ENCODE measurements around the gene TRERF1.
"Not testable (repeated sequence)": the region's sequence is repeated elsewhere in the genome, so short reads cannot be mapped to it uniquely, and the experiment has no call there.

Gene TRERF1

GRCh38 chr6:42192385-42192784 is 259.3 kb downstream of the TRERF1 start:
- not testable (repeated sequence) for H3K9me3 Mint-ChIP-seq, H3K4me1 Mint-ChIP-seq, H3K27ac Mint-ChIP-seq, H3K27me3 Mint-ChIP-seq, ATAC-seq, H3K4me3 Mint-ChIP-seq, DNase-seq

- Mint-ChIP-seq H3K9me3 (no peaks in the 10 kb centered on the region), H3K27me3 (no peaks in the 10 kb centered on the region), H3K27ac (peak overlapping the region in 1 of 2 donors; percentile 12), H3K4me3 (no peak overlapping the region), H3K4me1 (no peaks in the 10 kb centered on the region)
- ATAC-seq (no peak), DNase-seq (no peak)
These were observed 261.1 kb downstream of the TRERF1 start for GRCh38 chr6:42190554-42191183.

DNA sequence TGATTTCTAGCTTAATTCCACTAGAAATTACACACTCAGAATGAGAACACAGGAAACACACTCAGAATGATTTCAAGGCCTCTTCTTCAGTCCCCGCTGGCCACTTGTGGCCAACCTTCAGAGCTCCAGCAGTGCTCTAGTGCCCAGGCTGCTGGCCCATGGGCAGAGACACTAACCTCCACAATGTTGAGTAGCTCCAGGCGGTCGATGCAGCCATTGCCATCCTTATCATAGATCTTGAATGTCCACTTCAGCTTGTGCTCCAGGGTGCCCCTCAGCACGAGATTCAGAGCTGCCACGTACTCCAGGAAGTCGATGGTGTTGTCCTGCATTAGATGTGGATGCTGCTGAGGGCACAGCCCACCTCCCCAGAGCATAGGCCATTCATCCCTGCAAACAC is 263.3 kb downstream of the TRERF1 start:
- DNase-seq (no peak), ATAC-seq (no peak)
- Mint-ChIP-seq H3K4me1 (no peaks in the 10 kb centered on the region), H3K4me3 (no peak overlapping the region), H3K27ac (no peak overlapping the region), H3K27me3 (no peaks in the 10 kb centered on the region), H3K9me3 (no peaks in the 10 kb centered on the region)

DNA sequence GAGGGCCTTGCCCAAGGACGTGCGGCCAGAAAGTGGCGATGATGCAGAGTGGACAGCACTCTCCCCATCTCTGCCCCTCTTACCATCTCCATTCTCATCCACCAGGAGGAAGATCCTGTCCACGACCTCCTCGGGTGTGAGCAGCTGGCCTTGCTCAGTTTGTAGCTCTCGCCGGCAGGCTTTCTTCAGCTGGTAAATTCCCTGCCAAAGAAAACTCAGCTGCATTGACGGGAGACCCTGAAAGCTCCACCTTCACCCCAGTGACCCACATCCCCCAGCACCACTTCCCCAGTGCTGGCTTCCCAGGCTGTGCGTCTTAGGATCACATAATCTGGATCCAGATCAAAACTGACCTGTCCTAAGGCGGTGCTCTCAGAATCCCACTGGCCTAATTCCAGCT is 266.1 kb downstream of the TRERF1 start:
- Mint-ChIP-seq H3K4me1 (no peaks in the 10 kb centered on the region), H3K27ac (peak overlapping the region in 1 of 2 donors; percentile 3), H3K27me3 (no peaks in the 10 kb centered on the region), H3K4me3 (no peak overlapping the region), H3K9me3 (no peaks in the 10 kb centered on the region)
- no peak for ATAC-seq
- no peak for DNase-seq

GRCh38 chr6:42184475-42184874 is 267.3 kb downstream of the TRERF1 start:
- H3K27ac Mint-ChIP-seq = no peak overlapping the region
- ATAC-seq = no peak
- no peaks in the 10 kb centered on the region for H3K9me3 Mint-ChIP-seq

DNA sequence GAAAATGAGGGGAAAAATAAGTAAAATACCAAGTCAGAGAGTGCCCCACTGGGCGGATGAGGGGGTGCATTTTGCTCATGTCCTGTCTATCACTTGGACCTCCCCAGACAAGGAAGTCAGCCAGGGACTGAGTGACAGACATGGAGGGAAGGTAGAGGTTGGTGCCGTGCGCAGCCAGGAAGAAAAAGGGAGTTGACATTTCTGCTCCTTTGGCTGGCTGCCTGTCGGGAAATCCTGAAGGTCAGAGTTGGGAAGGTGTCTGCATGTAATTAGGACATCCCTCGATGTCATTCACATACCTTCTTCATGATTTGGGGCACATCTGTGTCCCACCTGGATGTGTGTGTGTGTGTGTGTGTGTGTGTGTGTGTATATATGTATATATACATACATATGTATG is 269.6 kb downstream of the TRERF1 start:
- peaks cover 21% of the 10 kb centered on the region for H3K27me3 Mint-ChIP-seq
- no peak overlapping the region for H3K4me3 Mint-ChIP-seq
- DNase-seq = no peak
- H3K9me3 Mint-ChIP-seq = no peaks in the 10 kb centered on the region
- no peak for ATAC-seq
- H3K4me1 Mint-ChIP-seq = peaks cover 16% of the 10 kb centered on the region
- no peak overlapping the region for H3K27ac Mint-ChIP-seq

More at GRCh38 chr6:42184475-42184874, 267.3 kb downstream of the TRERF1 start:
- Mint-ChIP-seq H3K27me3 (peaks cover 9% of the 10 kb centered on the region), H3K4me1 (peaks cover 6% of the 10 kb centered on the region), H3K4me3 (no peak overlapping the region)
- DNase-seq = no peak

DNA sequence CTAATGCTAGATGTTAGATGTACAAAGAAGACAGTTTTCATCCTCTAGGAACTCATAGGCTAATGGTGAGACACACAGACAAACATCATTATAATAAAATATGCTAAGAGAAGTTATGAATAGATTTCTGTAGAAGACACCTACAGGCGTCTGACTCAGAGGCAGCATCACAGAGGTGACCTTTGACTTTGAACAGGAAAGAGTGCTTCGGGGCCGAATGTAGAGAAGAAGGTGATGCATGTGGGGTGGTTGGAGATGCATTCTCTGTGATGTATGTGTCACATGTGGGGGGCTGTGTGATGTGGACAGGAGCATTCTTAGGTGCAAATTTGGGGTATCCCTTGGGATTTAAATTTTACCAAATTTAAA is 271.8 kb downstream of the TRERF1 start:
- Mint-ChIP-seq H3K4me1 (peaks cover 16% of the 10 kb centered on the region), H3K4me3 (no peak overlapping the region), H3K27ac (no peak overlapping the region), H3K9me3 (no peaks in the 10 kb centered on the region), H3K27me3 (peaks cover 21% of the 10 kb centered on the region)
- DNase-seq = no peak
- ATAC-seq = no peak

DNA sequence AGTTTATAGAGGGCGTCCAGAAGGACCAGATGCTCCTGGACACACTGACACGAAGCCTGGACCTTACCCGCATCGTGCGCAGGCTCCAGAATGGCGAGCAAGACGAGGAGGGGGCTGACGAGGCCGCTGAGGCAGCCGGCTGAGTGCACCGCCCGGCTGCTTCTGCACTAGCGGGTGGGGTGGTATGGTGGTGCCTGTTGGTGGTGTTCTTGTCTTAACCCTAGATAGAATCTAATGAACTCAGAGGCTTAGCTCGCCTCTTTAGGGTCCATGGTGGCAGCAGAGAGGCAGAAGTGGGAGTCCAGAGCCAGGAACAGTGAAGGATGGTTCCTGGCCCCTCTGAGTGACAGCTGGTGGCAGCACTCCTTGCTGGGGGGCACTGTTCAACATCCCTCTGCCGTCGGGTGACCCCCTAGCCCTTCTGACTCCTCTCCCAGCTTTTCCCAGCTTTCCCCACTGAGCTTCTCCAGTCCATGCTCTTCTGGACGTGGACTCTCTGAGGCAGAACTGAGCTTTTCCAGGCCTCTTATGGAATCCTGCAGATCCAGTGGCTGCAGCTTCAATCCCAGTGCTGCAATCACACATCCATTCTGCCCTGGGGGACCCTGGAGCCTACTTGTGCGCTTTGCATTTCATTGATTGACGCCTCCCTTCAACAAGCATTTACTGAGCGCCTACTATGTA is 272.3 kb downstream of the TRERF1 start:
- H3K27ac Mint-ChIP-seq = no peak overlapping the region
- H3K4me1 Mint-ChIP-seq = peaks cover 16% of the 10 kb centered on the region
- H3K4me3 Mint-ChIP-seq = no peak overlapping the region
- ATAC-seq = no peak
- peaks cover 21% of the 10 kb centered on the region for H3K27me3 Mint-ChIP-seq
- no peak for DNase-seq
- no peaks in the 10 kb centered on the region for H3K9me3 Mint-ChIP-seq

GRCh38 chr6:42177514-42178364 is 274.0 kb downstream of the TRERF1 start:
- Mint-ChIP-seq H3K27ac (peak overlapping the region in 1 of 2 donors; percentile 72), H3K9me3 (no peaks in the 10 kb centered on the region), H3K27me3 (peaks cover 21% of the 10 kb centered on the region), H3K4me1 (peaks cover 16% of the 10 kb centered on the region), H3K4me3 (peak overlapping the region in 1 of 2 donors; percentile 56)
- no peak for ATAC-seq
- peak in 1 of 2 donors; percentile 10 for DNase-seq

DNA sequence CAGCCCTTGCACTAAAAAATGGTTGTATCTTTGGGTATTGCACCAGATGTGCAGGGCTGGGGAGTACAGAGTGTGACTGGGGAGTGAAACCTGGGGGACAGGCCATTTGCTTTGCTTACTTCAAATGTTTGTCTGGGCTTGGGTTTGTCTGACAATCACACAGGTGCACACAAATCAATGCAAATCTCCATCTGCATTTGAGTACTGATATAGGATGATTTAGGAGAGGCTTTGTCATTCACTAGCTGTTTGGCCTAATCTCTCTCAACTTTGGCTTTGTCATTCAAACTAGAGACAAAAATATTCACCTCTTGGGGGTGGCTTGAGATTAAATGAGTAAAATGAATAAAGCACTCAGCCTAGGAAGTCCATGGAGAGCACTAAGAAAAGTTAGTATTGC is 274.7 kb downstream of the TRERF1 start:
- no peak for DNase-seq
- peaks cover 21% of the 10 kb centered on the region for H3K27me3 Mint-ChIP-seq
- H3K27ac Mint-ChIP-seq = peak overlapping the region in 1 of 2 donors; percentile 15
- H3K9me3 Mint-ChIP-seq = no peaks in the 10 kb centered on the region
- no peak for ATAC-seq
- H3K4me3 Mint-ChIP-seq = no peak overlapping the region
- H3K4me1 Mint-ChIP-seq = peaks cover 16% of the 10 kb centered on the region

- Mint-ChIP-seq H3K4me3 (no peak overlapping the region), H3K4me1 (peaks cover 16% of the 10 kb centered on the region), H3K9me3 (no peaks in the 10 kb centered on the region), H3K27ac (no peak overlapping the region), H3K27me3 (peaks cover 21% of the 10 kb centered on the region)
- no peak for DNase-seq
- ATAC-seq = no peak
These were observed 275.9 kb downstream of the TRERF1 start for GRCh38 chr6:42175860-42176259.

All from stimulated activated naive CD8-positive, alpha-beta T cell treated with anti-CD3 and anti-CD28 coated beads, Interleukin-15, amount 100 ng/mL, for 72 hours (primary cell).